Peyer's patch (tissue), 4 donors: ENCODE data around the gene COPG1.

Experiments
- CTCF ChIP-seq, 6 experiments: fragments of 450-650 bp in 4 of 6; fragments of 200-600 bp in 2 of 6; sonication (generic) in 1 of 6; IDR thresholded peaks; one replicate each; pipeline ENCODE4 v1.5.1; 2017 to 2019; ENCODE audit warnings: antibody characterized with exemption in 6 of 6, mild to moderate bottlenecking in 3 of 6, moderate library complexity in 1 of 6
- POLR2A ChIP-seq, 2 donors: fragments of 450-650 bp; IDR thresholded peaks; one replicate each; pipeline ENCODE4 v1.5.1; 2017; ENCODE audit warnings: antibody characterized with exemption in 2 of 2, mild to moderate bottlenecking in 2 of 2, moderate library complexity in 2 of 2

- TF ChIP-seq CTCF (IDR thresholded peaks at IDR 0.05) (no peak), POLR2A (IDR thresholded peaks at IDR 0.05) (no peak)
Measured at GRCh38 chr3:129245141-129245540, 4.3 kb upstream of the COPG1 start.
